OCI-LY1 (cell line): ENCODE results near the gene S100A8.

Experiments
- EZH2 ChIP-seq: fragments of 200-600 bp; sonication (generic), shearing (Covaris generic); IDR thresholded peaks from 2 replicates; pipeline ENCODE4 v1.8.0; 2017; ENCODE audit warnings: borderline replicate concordance, mixed run types, mild to moderate bottlenecking, antibody characterized with exemption, low read length, moderate library complexity, mixed read lengths
- TF ChIP-seq, protein P1 (sequence below): fragments of 200-600 bp; sonication (generic), shearing (Covaris generic); IDR thresholded peaks from 2 replicates; pipeline ENCODE4 v1.5.1; 2017; ENCODE audit warnings: mild to moderate bottlenecking, antibody characterized with exemption, low read length, moderate library complexity, mixed read lengths

DNA sequence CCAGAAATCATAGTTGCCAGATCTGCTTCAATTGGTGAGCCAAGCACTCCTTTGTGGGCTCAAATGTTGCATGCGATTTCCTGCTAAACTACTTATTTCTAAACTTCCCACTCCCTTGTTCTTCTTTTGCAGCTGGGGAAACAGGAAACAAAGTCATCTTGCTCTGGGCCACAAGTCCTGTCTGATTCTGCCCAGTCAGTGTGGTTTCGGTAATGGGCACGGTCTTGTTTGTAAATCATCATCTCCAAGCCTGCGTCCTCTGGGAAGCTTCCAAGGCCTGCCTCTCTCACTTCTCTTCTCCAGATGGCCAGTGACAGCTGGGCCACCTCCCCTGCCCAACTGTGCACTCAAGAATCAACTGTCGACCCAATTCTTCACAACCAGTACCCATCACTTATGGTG is 4.4 kb downstream of the S100A8 start:
- TF ChIP-seq, protein P1, sequence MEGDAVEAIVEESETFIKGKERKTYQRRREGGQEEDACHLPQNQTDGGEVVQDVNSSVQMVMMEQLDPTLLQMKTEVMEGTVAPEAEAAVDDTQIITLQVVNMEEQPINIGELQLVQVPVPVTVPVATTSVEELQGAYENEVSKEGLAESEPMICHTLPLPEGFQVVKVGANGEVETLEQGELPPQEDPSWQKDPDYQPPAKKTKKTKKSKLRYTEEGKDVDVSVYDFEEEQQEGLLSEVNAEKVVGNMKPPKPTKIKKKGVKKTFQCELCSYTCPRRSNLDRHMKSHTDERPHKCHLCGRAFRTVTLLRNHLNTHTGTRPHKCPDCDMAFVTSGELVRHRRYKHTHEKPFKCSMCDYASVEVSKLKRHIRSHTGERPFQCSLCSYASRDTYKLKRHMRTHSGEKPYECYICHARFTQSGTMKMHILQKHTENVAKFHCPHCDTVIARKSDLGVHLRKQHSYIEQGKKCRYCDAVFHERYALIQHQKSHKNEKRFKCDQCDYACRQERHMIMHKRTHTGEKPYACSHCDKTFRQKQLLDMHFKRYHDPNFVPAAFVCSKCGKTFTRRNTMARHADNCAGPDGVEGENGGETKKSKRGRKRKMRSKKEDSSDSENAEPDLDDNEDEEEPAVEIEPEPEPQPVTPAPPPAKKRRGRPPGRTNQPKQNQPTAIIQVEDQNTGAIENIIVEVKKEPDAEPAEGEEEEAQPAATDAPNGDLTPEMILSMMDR = no peak
- no peak for TF ChIP-seq EZH2
